ENCODE results near the gene TDRD3. TPM values are rescaled to one million over a fixed set of nuclear protein-coding genes. Genes with fewer than 3 reads are reported as not detected.

Gene TDRD3
- total and polyA plus RNA-seq, 2 experiments from 2014 or later, result 13.1 to 13.3 TPM

GRCh38 chr13:60439201-60439600, 42.2 kb downstream of the TDRD3 start:
- no peak overlapping the region for H3K27ac ChIP-seq (ENCODE audit: low read depth)
- peaks cover 10% of the 10 kb centered on the region; the same call in 2 of the 3 replicates for H3K9me3 Mint-ChIP-seq
- no peaks in the 10 kb centered on the region for H3K27me3 ChIP-seq (ENCODE audit: insufficient read depth)
- H3K36me3 Mint-ChIP-seq (ENCODE audit: low read depth), result peaks cover 11% of the 10 kb centered on the region
- no peaks in the 10 kb centered on the region for H3K36me3 ChIP-seq (ENCODE audit: insufficient read depth)
- no peak overlapping the region for H3K4me3 Mint-ChIP-seq
- peaks cover 20% of the 10 kb centered on the region; the same call in 1 of the 2 replicates for H3K79me2 ChIP-seq (replicated peaks; ENCODE audit: insufficient read depth)
- H3K9me2 ChIP-seq (ENCODE audit: insufficient read depth), result no peaks in the 10 kb centered on the region
- H3K4me1 ChIP-seq (ENCODE audit: insufficient read depth), result peaks cover 5% of the 10 kb centered on the region; the same call in 1 of the 2 replicates
- H4K20me1 ChIP-seq (replicated peaks; ENCODE audit: insufficient read depth), result no peaks in the 10 kb centered on the region
- H3K27ac Mint-ChIP-seq, result no peak overlapping the region
- H3F3A ChIP-seq (replicated peaks; ENCODE audit: low read depth), result no peaks in the 10 kb centered on the region
- no peak overlapping the region for H3K4me2 ChIP-seq
- DNase-seq (ENCODE audit: low spot score) (no peak), ATAC-seq (no peak)
- H3K4me1 Mint-ChIP-seq, result no peaks in the 10 kb centered on the region
- H2AFZ ChIP-seq, result no peak overlapping the region
- TF ChIP-seq ZNF331 (CRISPR knock-in tag; IDR thresholded peaks at IDR 0.05; ENCODE audit: low read depth), result no peak
- no peak for TF ChIP-seq ETS1 (IDR thresholded peaks at IDR 0.05)
- TF ChIP-seq NANOG (IDR thresholded peaks at IDR 0.05; ENCODE audit: borderline replicate concordance), result no peak
- TF ChIP-seq ZNF462 (CRISPR knock-in tag; IDR thresholded peaks at IDR 0.05), result no peak
- no peak for TF ChIP-seq EZH2phosphoT487 (IDR thresholded peaks at IDR 0.05; ENCODE audit: unreplicated experiment)
- TF ChIP-seq STAT1 (IDR thresholded peaks at IDR 0.05; ENCODE audit: unreplicated experiment), result no peak
- TF ChIP-seq REST (IDR thresholded peaks at IDR 0.05; ENCODE audit: unreplicated experiment), result no peak
- no peak for TF ChIP-seq CREB1 (CRISPR knock-in tag; IDR thresholded peaks at IDR 0.05; ENCODE audit: low read depth)
- no peak for TF ChIP-seq JUNB (IDR thresholded peaks at IDR 0.05; ENCODE audit: unreplicated experiment)
- no peak for TF ChIP-seq POLR2AphosphoS5 (IDR thresholded peaks at IDR 0.05; ENCODE audit: low read depth)
- TF ChIP-seq CTCF (conservative IDR thresholded peaks at IDR 0.05; ENCODE audit: low read depth in 2 of 2), result no peak
- TF ChIP-seq ZNF114 (CRISPR knock-in tag; IDR thresholded peaks at IDR 0.05), result no peak
- no peak for TF ChIP-seq EZH2 (IDR thresholded peaks at IDR 0.05; ENCODE audit: low read depth, unreplicated experiment)
- no peak overlapping the region for H3K4me3 ChIP-seq
- no peaks in the 10 kb centered on the region for H3K27me3 Mint-ChIP-seq (ENCODE audit: insufficient read depth, low read depth, poor library complexity)

Data from GM23338 (cell line).